HepG2 (cell line): Measurements from ENCODE around the gene RPS10. TPM values are rescaled to one million over a fixed set of nuclear protein-coding genes. Genes with fewer than 3 reads are reported as not detected.
A peak's percentile ranks its signal among the peaks of the same experiment; 100 is the strongest.

Experiments used
- ATAC-seq: fragments of 200-7000 bp; cut with Tn5 transposase; 3 replicates; pipeline ENCODE4 v1.9.1; 2020; ENCODE audit warnings: mild to moderate bottlenecking, moderate library complexity
- BruUV-seq: library from RNA; stranded (reverse); fragments of 400-500 nt; replicated peaks from 2 replicates; lab custom pipeline; 2021; lab: Mats Ljungman, UMichigan
- CTCF ChIA-PET: fragments of 300-600 bp; formaldehyde crosslinking; extraction: SDS; loops from one replicate; lab custom pipeline; 2021; ENCODE audit warnings: low total read pairs, inconsistent platforms, low intra/inter-chr PET ratio; lab: Yijun Ruan, JAX
- POLR2A ChIA-PET: fragments of 350-600 bp; sonication (Branson Sonifier 250); formaldehyde crosslinking; loops from one replicate; lab custom pipeline; 2020; ENCODE audit warnings: antibody characterized with exemption, inconsistent platforms; lab: Yijun Ruan, JAX
- DNase-seq: peaks from one replicate; pipeline ENCODE4 v3.0.0-alpha.2; 2015; ENCODE audit warnings: low spot score
- FAIRE-seq: peaks from 3 replicates; lab custom pipeline; 2011; peaks lifted over from hg19 to GRCh38; lab: Jason Lieb, UNC
- H2AFZ ChIP-seq: one replicate; pipeline ENCODE4 v1.6.1; 2011; ENCODE audit warnings: low read length, inconsistent platforms
- H3K27ac ChIP-seq: fragments of 300-600 bp; 3 replicates; pipeline ENCODE4 v1.8.0; 2011; ENCODE audit warnings: mixed run types, mild to moderate bottlenecking, mixed read lengths, low read length, inconsistent platforms; ENCODE audit not compliant: insufficient read depth; ENCODE audit errors: extremely low read length
- H3K27me3 ChIP-seq, 2 experiments: fragments of 200-600 bp in 1 of 2; 2 replicates in 1 of 2; 3 replicates in 1 of 2; pipeline versions ENCODE4 v1.6.0 to v1.8.0; 2011; ENCODE audit warnings: low read length in 2 of 2, mild to moderate bottlenecking in 2 of 2, moderate library complexity in 2 of 2, inconsistent platforms in 1 of 2; ENCODE audit not compliant: insufficient read depth in 2 of 2, control insufficient read depth in 1 of 2
- H3K36me3 ChIP-seq, 2 experiments: fragments of 200-600 bp in 1 of 2; replicated peaks in 1 of 2; 2 replicates in 1 of 2; 3 replicates in 1 of 2; pipeline versions ENCODE4 v1.5.1 to v1.8.0; 2011; ENCODE audit warnings: low read length in 2 of 2, inconsistent platforms in 1 of 2; ENCODE audit not compliant: insufficient read depth in 2 of 2, control insufficient read depth in 1 of 2
- H3K4me1 ChIP-seq: 2 replicates; pipeline ENCODE4 v1.5.1; 2012; ENCODE audit warnings: low read length, inconsistent platforms; ENCODE audit not compliant: insufficient read depth
- H3K4me2 ChIP-seq: 2 replicates; pipeline ENCODE4 v1.6.0; 2011; ENCODE audit warnings: low read depth, low read length, inconsistent platforms
- H3K4me3 ChIP-seq, 3 experiments: fragments of 200-600 bp in 1 of 3; sonication (generic), shearing (Covaris generic) in 1 of 3; replicated peaks in 1 of 3; 2 replicates each; pipeline ENCODE4 v1.5.1; 2011 to 2016; ENCODE audit warnings: low read length in 3 of 3, inconsistent platforms in 2 of 3, low read depth in 2 of 3, mild to moderate bottlenecking in 2 of 3, control low read depth in 1 of 3, mixed read lengths in 1 of 3; ENCODE audit not compliant: insufficient read depth in 1 of 3
- H3K79me2 ChIP-seq: one replicate; pipeline ENCODE4 v1.6.1; 2011; ENCODE audit warnings: low read length, inconsistent platforms; ENCODE audit not compliant: insufficient read depth
- H3K9ac ChIP-seq: 2 replicates; pipeline ENCODE4 v1.6.0; 2011; ENCODE audit warnings: mild to moderate bottlenecking, low read depth, low read length, inconsistent platforms; ENCODE audit not compliant: insufficient read depth
- H3K9me3 ChIP-seq: 2 replicates; pipeline ENCODE4 v1.5.1; 2012; ENCODE audit warnings: mild to moderate bottlenecking, low read length
- H4K20me1 ChIP-seq: 2 replicates; pipeline ENCODE4 v1.6.0; 2011; ENCODE audit warnings: inconsistent platforms, mild to moderate bottlenecking, low read length, moderate library complexity; ENCODE audit not compliant: insufficient read depth
- GABPB1 ChIP-seq: IDR thresholded peaks from 2 replicates; pipeline ENCODE4 v1.6.1; 2016; ENCODE audit warnings: mild to moderate bottlenecking, missing genetic modification reagents, moderate library complexity, missing compliant biosample characterization
- HBP1 ChIP-seq: IDR thresholded peaks from 2 replicates; pipeline ENCODE4 v1.6.1; 2016; ENCODE audit warnings: low read depth, control low read depth
- ONECUT2 ChIP-seq: sonication (generic); formaldehyde crosslinking; IDR thresholded peaks from 2 replicates; pipeline ENCODE4 v1.4.0; 2020; ENCODE audit warnings: missing genetic modification reagents
- SKI ChIP-seq: fragments of 450-650 bp; IDR thresholded peaks from one replicate; pipeline ENCODE4 v1.6.1; 2018; ENCODE audit warnings: mild to moderate bottlenecking; ENCODE audit not compliant: partially characterized antibody
- SP5 ChIP-seq: IDR thresholded peaks from 2 replicates; pipeline ENCODE4 v1.6.1; 2016; ENCODE audit warnings: low read depth, borderline replicate concordance
- SPEN ChIP-seq: sonication (generic); formaldehyde crosslinking; IDR thresholded peaks from 2 replicates; pipeline ENCODE4 v1.5.1; 2020; ENCODE audit warnings: low read depth, mild to moderate bottlenecking, missing genetic modification reagents
- WIZ ChIP-seq: sonication (generic); formaldehyde crosslinking; IDR thresholded peaks from 2 replicates; pipeline ENCODE4 v1.5.1; 2020; ENCODE audit warnings: mild to moderate bottlenecking, missing genetic modification reagents
- ZFP36L1 ChIP-seq: sonication (generic); formaldehyde crosslinking; IDR thresholded peaks from 2 replicates; pipeline ENCODE4 v1.8.0; 2022; ENCODE audit warnings: mild to moderate bottlenecking, missing genetic modification reagents, moderate library complexity
- ZNF564 ChIP-seq: sonication (generic); formaldehyde crosslinking; IDR thresholded peaks from 2 replicates; pipeline ENCODE4 v1.8.1; 2023; ENCODE audit warnings: mild to moderate bottlenecking, missing genetic modification reagents
- ZNF75D ChIP-seq: sonication (generic); formaldehyde crosslinking; IDR thresholded peaks from 2 replicates; pipeline ENCODE4 v1.8.1; 2023; ENCODE audit warnings: missing genetic modification reagents, mild to moderate bottlenecking, borderline replicate concordance
- ZNF839 ChIP-seq: sonication (generic); formaldehyde crosslinking; IDR thresholded peaks from 2 replicates; pipeline ENCODE4 v1.4.0; 2020; ENCODE audit warnings: missing genetic modification reagents, mild to moderate bottlenecking, borderline replicate concordance
- WGBS: methylation state at CpG from one replicate; pipeline ENCODE4 v1.1.6; 2017; ENCODE audit warnings: low lambda C conversion rate; 5-methylcytosine and 5-hydroxymethylcytosine counted together
- in situ Hi-C: cut with HindIII; loops from 2 replicates; pipeline ENCODE4 v1.10.0; 2017; ENCODE audit warnings: low pct_unique_long_range_greater_than_20kb; ENCODE audit not compliant: extremely low pct_ligation_motif_present
- intact Hi-C: fragments of 100-400 bp; cut with micrococcal nuclease; formaldehyde crosslinking; loops from one replicate; pipeline ENCODE4 v1.10.0; 2022; ENCODE audit not compliant: unreplicated experiment
- polyA plus RNA-seq, 8 experiments: library from polyadenylated mRNA; depleted of rRNA in 3 of 8; stranded (reverse) in 7 of 8; unstranded in 1 of 8; fragments of >200 nt; fragmentation: Illumina TruSeq in 4 of 8; extraction: Trizol in 4 of 8; gene quantifications; 2 replicates each; pipeline versions ENCODE4 v1.2.1 to v1.2.3, GENCODE V29; 2011 to 2016; ENCODE audit warnings: low read depth in 4 of 8, missing spikeins in 1 of 8, mixed read lengths in 1 of 8; ENCODE audit not compliant: insufficient read depth in 1 of 8
- total RNA-seq, 5 experiments: library from RNA; depleted of rRNA; stranded (reverse); fragments of >200 nt; fragmentation: Illumina TruSeq; extraction: Trizol; gene quantifications; 2 replicates each; pipeline ENCODE4 v1.2.3, GENCODE V29; 2016; ENCODE audit warnings: low read depth in 1 of 5
- TF ChIP-seq, protein P1 (sequence below): IDR thresholded peaks from 2 replicates; pipeline ENCODE4 v1.6.1; 2012; ENCODE audit warnings: low read length, improper control_type of control experiment

Gene RPS10
- total and polyA plus RNA-seq, 2 of the 13 experiments (the other 11 are each of a cell fraction or from before 2014, with no cell fraction given), result 2,909 to 4,648 TPM

GRCh38 chr6:34425498-34426410 is at the start of gene RPS10 (continued):
- TF ChIP-seq, protein P1, sequence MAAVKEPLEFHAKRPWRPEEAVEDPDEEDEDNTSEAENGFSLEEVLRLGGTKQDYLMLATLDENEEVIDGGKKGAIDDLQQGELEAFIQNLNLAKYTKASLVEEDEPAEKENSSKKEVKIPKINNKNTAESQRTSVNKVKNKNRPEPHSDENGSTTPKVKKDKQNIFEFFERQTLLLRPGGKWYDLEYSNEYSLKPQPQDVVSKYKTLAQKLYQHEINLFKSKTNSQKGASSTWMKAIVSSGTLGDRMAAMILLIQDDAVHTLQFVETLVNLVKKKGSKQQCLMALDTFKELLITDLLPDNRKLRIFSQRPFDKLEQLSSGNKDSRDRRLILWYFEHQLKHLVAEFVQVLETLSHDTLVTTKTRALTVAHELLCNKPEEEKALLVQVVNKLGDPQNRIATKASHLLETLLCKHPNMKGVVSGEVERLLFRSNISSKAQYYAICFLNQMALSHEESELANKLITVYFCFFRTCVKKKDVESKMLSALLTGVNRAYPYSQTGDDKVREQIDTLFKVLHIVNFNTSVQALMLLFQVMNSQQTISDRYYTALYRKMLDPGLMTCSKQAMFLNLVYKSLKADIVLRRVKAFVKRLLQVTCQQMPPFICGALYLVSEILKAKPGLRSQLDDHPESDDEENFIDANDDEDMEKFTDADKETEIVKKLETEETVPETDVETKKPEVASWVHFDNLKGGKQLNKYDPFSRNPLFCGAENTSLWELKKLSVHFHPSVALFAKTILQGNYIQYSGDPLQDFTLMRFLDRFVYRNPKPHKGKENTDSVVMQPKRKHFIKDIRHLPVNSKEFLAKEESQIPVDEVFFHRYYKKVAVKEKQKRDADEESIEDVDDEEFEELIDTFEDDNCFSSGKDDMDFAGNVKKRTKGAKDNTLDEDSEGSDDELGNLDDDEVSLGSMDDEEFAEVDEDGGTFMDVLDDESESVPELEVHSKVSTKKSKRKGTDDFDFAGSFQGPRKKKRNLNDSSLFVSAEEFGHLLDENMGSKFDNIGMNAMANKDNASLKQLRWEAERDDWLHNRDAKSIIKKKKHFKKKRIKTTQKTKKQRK, result no peak
- 0 out of 2 replicates have a peak, but pooled peaks have one; percentile 46 for TF ChIP-seq ZFP36L1
- TF ChIP-seq SP5, result peak; percentile 56; the same call in 1 of the 2 replicates
- TF ChIP-seq, all 625 proteins: peak for 310

DNA sequence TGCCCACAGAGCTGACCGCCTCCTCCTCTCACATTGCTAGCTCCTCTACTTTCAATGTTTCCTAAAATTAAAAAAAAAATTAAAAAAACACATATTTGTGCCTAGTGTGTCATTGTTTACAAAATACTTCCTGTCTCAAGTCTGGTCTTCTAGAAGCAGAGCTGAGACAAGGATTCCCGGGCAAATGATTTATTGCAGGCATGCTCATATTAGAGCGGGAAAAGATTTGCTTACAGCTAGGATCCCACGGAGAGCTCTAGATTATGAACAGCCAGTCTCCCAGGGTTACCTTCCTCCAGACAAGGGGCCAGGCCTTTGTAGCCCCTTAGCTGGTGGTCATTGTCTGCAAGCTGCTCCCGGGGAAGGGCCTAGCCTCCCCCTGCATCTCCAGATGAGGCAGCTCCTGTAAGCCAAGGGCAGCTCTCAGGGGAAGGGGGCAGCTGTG is 49.4 kb upstream of the RPS10 start:
- DNase-seq (no peak), FAIRE-seq (no peak), ATAC-seq (no peak)
- Histone ChIP-seq H4K20me1 (no peaks in the 10 kb centered on the region), H3K36me3 (no peaks in the 10 kb centered on the region), H3K4me1 (no peaks in the 10 kb centered on the region), H3K4me2 (no peak overlapping the region), H2AFZ (no peak overlapping the region), H3K4me3 (no peak overlapping the region), H3K27ac (no peak overlapping the region), H3K9ac (no peak overlapping the region), H3K27me3 (peaks cover 0 to 4% of the 10 kb centered on the region in 2 experiments; a peak in 1 of 5 replicates), H3K9me3 (no peaks in the 10 kb centered on the region), H3K79me2 (no peaks in the 10 kb centered on the region)
- in situ Hi-C loops, result no loop called here
- CTCF ChIA-PET, result no interaction called here
- POLR2A ChIA-PET, result interaction anchor here (1.3 kb wide), 1 partner anchor 13 kb away, joined by 3 read pairs; no protein-coding TSS in a partner anchor
- WGBS, result 49% methylated on average over 5 of the region's 5 CpGs
- intact Hi-C loops, result no loop called here
- BruUV-seq, result no TSS peak
- no peak for TF ChIP-seq HBP1 (CRISPR knock-in tag)
- TF ChIP-seq ONECUT2 (CRISPR knock-in tag), result no peak
- no peak for TF ChIP-seq ZNF564 (CRISPR knock-in tag)
- TF ChIP-seq SKI, result no peak
- TF ChIP-seq ZNF75D (CRISPR knock-in tag), result no peak
- TF ChIP-seq GABPB1 (CRISPR knock-in tag), result no peak
- no peak for TF ChIP-seq SPEN (CRISPR knock-in tag)
- TF ChIP-seq ZNF839, result no peak
- no peak for TF ChIP-seq WIZ
